ENCODE data around the gene ZNF814. TPM values are rescaled to one million over a fixed set of nuclear protein-coding genes. Genes with fewer than 3 reads are reported as not detected.

Gene ZNF814
- polyA plus RNA-seq, 1 experiment: 5.8 TPM

DNA sequence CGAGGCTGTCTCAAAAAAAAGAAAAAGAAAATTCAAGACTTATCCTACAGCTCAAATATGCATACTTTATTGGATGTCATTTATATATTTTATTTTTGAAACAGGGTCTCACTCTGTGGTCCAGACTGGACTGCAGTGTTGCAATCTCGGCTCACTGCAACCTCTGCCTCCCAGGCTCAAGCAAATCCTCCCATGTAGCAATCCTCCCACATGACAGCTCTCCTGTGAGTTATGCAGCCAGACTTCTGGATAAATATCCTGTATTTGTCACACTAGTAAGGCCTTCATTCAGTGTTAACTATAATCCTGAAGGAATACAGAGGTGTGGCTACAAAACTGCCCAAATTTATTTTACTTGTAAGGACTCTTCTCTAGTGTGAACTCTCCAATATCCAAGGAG is 81.3 kb downstream of the ZNF814 start:
- H3K4me3 ChIP-seq (ENCODE audit: low read depth, low read length): no peak overlapping the region
- DNase-seq (ENCODE audit: low read depth): no peak
- H3K36me3 ChIP-seq (ENCODE audit: control insufficient read depth, insufficient read depth, low read length): peaks cover 3% of the 10 kb centered on the region
- CTCF ChIA-PET: no interaction called here
- no peaks in the 10 kb centered on the region for H3K27me3 ChIP-seq (ENCODE audit: control insufficient read depth, insufficient read depth, low read length)
- TF ChIP-seq CTCF (IDR thresholded peaks at IDR 0.05; ENCODE audit: insufficient read depth, low read depth, low read length): no peak
- POLR2A ChIA-PET: no interaction called here

GRCh38 chr19:57803594-57804325 is 85.1 kb downstream of the ZNF814 start:
- POLR2A ChIA-PET: interaction anchor here (0.7 kb wide), 1 partner anchor 9 kb away, joined by 3 read pairs; no protein-coding TSS in a partner anchor

DNA sequence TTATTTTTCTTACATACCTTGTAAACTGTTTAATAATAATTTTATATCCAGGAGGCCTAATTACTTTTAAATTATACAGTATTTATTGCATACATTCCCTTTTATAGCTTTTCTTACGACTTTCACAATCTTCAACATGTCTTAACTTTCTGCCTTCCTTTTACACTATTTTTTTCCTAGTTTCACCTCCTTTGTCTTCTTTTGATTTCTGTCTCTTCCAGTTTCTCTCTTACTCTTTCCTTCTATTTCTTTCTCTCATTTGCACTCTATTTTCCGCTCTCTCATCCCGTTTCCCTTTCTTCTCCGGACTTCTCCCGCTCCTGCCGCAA is 85.6 kb downstream of the ZNF814 start:
- no peaks in the 10 kb centered on the region for H3K27me3 ChIP-seq (ENCODE audit: control insufficient read depth, insufficient read depth, low read length)
- peak overlapping the region; percentile 49 for H3K4me3 ChIP-seq (ENCODE audit: low read depth, low read length)
- POLR2A ChIA-PET: interaction anchor here (0.6 kb wide), 1 partner anchor 76 kb away, joined by 12 read pairs; the partner anchor contains the start of gene ZNF671
- no peak for DNase-seq (ENCODE audit: low read depth)
- CTCF ChIA-PET: no interaction called here
- TF ChIP-seq CTCF (IDR thresholded peaks at IDR 0.05; ENCODE audit: insufficient read depth, low read depth, low read length): no peak
- H3K36me3 ChIP-seq (ENCODE audit: control insufficient read depth, insufficient read depth, low read length): no peaks in the 10 kb centered on the region

More at GRCh38 chr19:57803594-57804325, 85.1 kb downstream of the ZNF814 start:
- no peak for TF ChIP-seq CTCF (IDR thresholded peaks at IDR 0.05; ENCODE audit: insufficient read depth, low read depth, low read length)
- no peaks in the 10 kb centered on the region for H3K27me3 ChIP-seq (ENCODE audit: control insufficient read depth, insufficient read depth, low read length)
- peak overlapping the region; percentile 49 for H3K4me3 ChIP-seq (ENCODE audit: low read depth, low read length)
- peak; percentile 34 for DNase-seq (ENCODE audit: low read depth)
- CTCF ChIA-PET: interaction anchor here (0.7 kb wide), 1 partner anchor 8 kb away, joined by 3 read pairs; no protein-coding TSS in a partner anchor
- peaks cover 2% of the 10 kb centered on the region; the same call in 1 of the 2 replicates for H3K36me3 ChIP-seq (ENCODE audit: control insufficient read depth, insufficient read depth, low read length)

GRCh38 chr19:57802269-57802668 is 86.6 kb downstream of the ZNF814 start:
- DNase-seq (ENCODE audit: low read depth): no peak
- ChIA-PET CTCF (no interaction called here), POLR2A (no interaction called here)

DNA sequence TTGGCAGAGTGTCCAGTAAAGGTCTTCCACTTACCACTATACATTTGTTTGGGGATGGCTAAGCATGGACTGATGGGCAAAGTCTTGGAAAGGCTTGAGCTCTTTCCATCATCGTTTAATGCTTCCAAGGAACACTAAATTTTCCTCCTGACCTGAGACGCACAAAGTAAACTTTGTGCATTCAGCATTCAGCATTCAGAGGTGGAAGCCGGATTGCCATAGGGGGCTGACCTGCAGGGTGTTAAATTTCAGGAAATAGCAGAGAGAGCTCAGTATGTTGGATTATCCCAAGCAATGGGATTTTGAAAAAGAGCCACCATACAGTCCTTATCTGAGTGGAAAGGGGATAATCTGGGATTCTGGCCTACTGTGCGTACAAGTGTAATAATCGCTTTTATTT is 88.1 kb downstream of the ZNF814 start:
- ChIA-PET POLR2A (no interaction called here), CTCF (interaction anchor here (0.5 kb wide), 1 partner anchor 13 kb away, joined by 3 read pairs; no protein-coding TSS in a partner anchor)
- no peak for DNase-seq (ENCODE audit: low read depth)
- H3K36me3 ChIP-seq (ENCODE audit: control insufficient read depth, insufficient read depth, low read length): no peaks in the 10 kb centered on the region
- H3K27me3 ChIP-seq (ENCODE audit: control insufficient read depth, insufficient read depth, low read length): no peaks in the 10 kb centered on the region
- no peak overlapping the region for H3K4me3 ChIP-seq (ENCODE audit: low read depth, low read length)
- TF ChIP-seq CTCF (IDR thresholded peaks at IDR 0.05; ENCODE audit: insufficient read depth, low read depth, low read length): no peak

More at GRCh38 chr19:57802269-57802668, 86.6 kb downstream of the ZNF814 start:
- Histone ChIP-seq H3K27me3 (ENCODE audit: control insufficient read depth, insufficient read depth, low read length) (no peaks in the 10 kb centered on the region), H3K4me3 (ENCODE audit: low read depth, low read length) (no peak overlapping the region), H3K36me3 (ENCODE audit: control insufficient read depth, insufficient read depth, low read length) (no peaks in the 10 kb centered on the region)
- no peak for TF ChIP-seq CTCF (IDR thresholded peaks at IDR 0.05; ENCODE audit: insufficient read depth, low read depth, low read length)

Other genes with a start within 250 kb of the ZNF814 start
- gene ZSCAN4, start 220.1 kb downstream of the ZNF814 start, polyA plus RNA-seq (2011; rRNA removed): not detected in 2 replicates
- gene ZNF551, start 207.1 kb downstream of the ZNF814 start, polyA plus RNA-seq (2011; rRNA removed): 2.8 and 3.3 TPM in 2 replicates
- gene ZNF154, start 179.8 kb downstream of the ZNF814 start, polyA plus RNA-seq (2011; rRNA removed): 1.5 and 2.1 TPM in 2 replicates
- gene ZNF671, start 161.4 kb downstream of the ZNF814 start, polyA plus RNA-seq (2011; rRNA removed): 4.4 and 5.0 TPM in 2 replicates
- 7.7 and 12.0 TPM in 2 replicates for gene ZNF776, start 142.2 kb downstream of the ZNF814 start, polyA plus RNA-seq (2011; rRNA removed)
- 3.9 and 5.8 TPM in 2 replicates for gene ZNF586, start 119.4 kb downstream of the ZNF814 start, polyA plus RNA-seq (2011; rRNA removed)
- 2.1 and 2.5 TPM in 2 replicates for gene ZNF552, start 74.1 kb downstream of the ZNF814 start, polyA plus RNA-seq (2011; rRNA removed)
- gene ZNF587B, start 58.7 kb downstream of the ZNF814 start, polyA plus RNA-seq (2011; rRNA removed): 2.3 and 4.4 TPM in 2 replicates
- 8.4 and 9.9 TPM in 2 replicates for gene ZNF587, start 39.2 kb downstream of the ZNF814 start, polyA plus RNA-seq (2011; rRNA removed)
- 2.8 and 5.3 TPM in 2 replicates for gene ZNF417, start 27.6 kb upstream of the ZNF814 start, polyA plus RNA-seq (2011; rRNA removed)
- 2.5 and 2.7 TPM in 2 replicates for gene ZNF418, start 46.4 kb upstream of the ZNF814 start, polyA plus RNA-seq (2011; rRNA removed)
- gene ZNF256, start 58.7 kb upstream of the ZNF814 start, polyA plus RNA-seq (2011; rRNA removed): 2.2 and 3.0 TPM in 2 replicates
- gene C19orf18, start 85.5 kb upstream of the ZNF814 start, polyA plus RNA-seq (2011; rRNA removed): 0.11 TPM in 1 of 2 replicates, not detected in the other
- gene ZNF606, start 113.8 kb upstream of the ZNF814 start, polyA plus RNA-seq (2011; rRNA removed): 2.3 TPM in 2 replicates
- 0.10 TPM in 1 of 2 replicates, not detected in the other for gene ZSCAN1, start 145.0 kb upstream of the ZNF814 start, polyA plus RNA-seq (2011; rRNA removed)
- gene ZNF135, start 170.2 kb upstream of the ZNF814 start, polyA plus RNA-seq (2011; rRNA removed): 6.3 and 6.8 TPM in 2 replicates
- 15.4 and 18.5 TPM in 2 replicates for gene ZSCAN18, start 209.2 kb upstream of the ZNF814 start, polyA plus RNA-seq (2011; rRNA removed)